Measurements from ENCODE around the gene NTNG1. TPM values are rescaled to one million over a fixed set of nuclear protein-coding genes. Genes with fewer than 3 reads are reported as not detected.

Gene NTNG1
- total RNA-seq, 1 experiment from 2014 or later = 2.3 TPM

- POLR2A ChIA-PET = no interaction called here
- Mint-ChIP-seq H3K4me1 (peaks cover 2% of the 10 kb centered on the region; the same call in 1 of the 2 replicates), H3K27ac (no peak overlapping the region), H3K4me3 (no peak overlapping the region), H3K9me3 (no peaks in the 10 kb centered on the region), H3K27me3 (ENCODE audit: low read depth) (no peaks in the 10 kb centered on the region), H3K36me3 (no peaks in the 10 kb centered on the region)
- TF ChIP-seq MXD4 (CRISPR knock-in tag; IDR thresholded peaks at IDR 0.05; ENCODE audit: borderline replicate concordance) = no peak
- no peak for TF ChIP-seq ATF6 (CRISPR knock-in tag; IDR thresholded peaks at IDR 0.05)
- no peak for TF ChIP-seq HMGA2 (CRISPR knock-in tag; IDR thresholded peaks at IDR 0.05)
- TF ChIP-seq TP53 (CRISPR knock-in tag; IDR thresholded peaks at IDR 0.05) = no peak
- no peak for TF ChIP-seq OVOL2 (CRISPR knock-in tag; IDR thresholded peaks at IDR 0.05; ENCODE audit: borderline replicate concordance)
- TF ChIP-seq NR2C2 (CRISPR knock-in tag; IDR thresholded peaks at IDR 0.05) = no peak
- TF ChIP-seq FOXP1 (CRISPR knock-in tag; IDR thresholded peaks at IDR 0.05; ENCODE audit: borderline replicate concordance) = no peak
- no peak for TF ChIP-seq E2F1 (CRISPR knock-in tag; IDR thresholded peaks at IDR 0.05)
- no peak for TF ChIP-seq ZNF671 (CRISPR knock-in tag; IDR thresholded peaks at IDR 0.05)
- no peak for TF ChIP-seq RELA (CRISPR knock-in tag; IDR thresholded peaks at IDR 0.05; ENCODE audit: borderline replicate concordance)
- TF ChIP-seq ZNF138 (CRISPR knock-in tag; conservative IDR thresholded peaks at IDR 0.05) = no peak
- TF ChIP-seq CREB1 (CRISPR knock-in tag; IDR thresholded peaks at IDR 0.05) = no peak
- TF ChIP-seq, protein P1, sequence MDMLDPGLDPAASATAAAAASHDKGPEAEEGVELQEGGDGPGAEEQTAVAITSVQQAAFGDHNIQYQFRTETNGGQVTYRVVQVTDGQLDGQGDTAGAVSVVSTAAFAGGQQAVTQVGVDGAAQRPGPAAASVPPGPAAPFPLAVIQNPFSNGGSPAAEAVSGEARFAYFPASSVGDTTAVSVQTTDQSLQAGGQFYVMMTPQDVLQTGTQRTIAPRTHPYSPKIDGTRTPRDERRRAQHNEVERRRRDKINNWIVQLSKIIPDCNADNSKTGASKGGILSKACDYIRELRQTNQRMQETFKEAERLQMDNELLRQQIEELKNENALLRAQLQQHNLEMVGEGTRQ (CRISPR knock-in tag; IDR thresholded peaks at IDR 0.05) = no peak
- no peak for TF ChIP-seq ARID4B (CRISPR knock-in tag; IDR thresholded peaks at IDR 0.05; ENCODE audit: borderline replicate concordance)
- DNase-seq (ENCODE audit: low spot score) (no peak), ATAC-seq (no peak)
- CTCF ChIA-PET = interaction anchor here (1.6 to 1.9 kb wide), 2 partner anchors 13 to 15 kb away, joined by 4 to 6 read pairs; no protein-coding TSS in a partner anchor
Observed at GRCh38 chr1:107491582-107491981, 350.7 kb downstream of the NTNG1 start.

DNA sequence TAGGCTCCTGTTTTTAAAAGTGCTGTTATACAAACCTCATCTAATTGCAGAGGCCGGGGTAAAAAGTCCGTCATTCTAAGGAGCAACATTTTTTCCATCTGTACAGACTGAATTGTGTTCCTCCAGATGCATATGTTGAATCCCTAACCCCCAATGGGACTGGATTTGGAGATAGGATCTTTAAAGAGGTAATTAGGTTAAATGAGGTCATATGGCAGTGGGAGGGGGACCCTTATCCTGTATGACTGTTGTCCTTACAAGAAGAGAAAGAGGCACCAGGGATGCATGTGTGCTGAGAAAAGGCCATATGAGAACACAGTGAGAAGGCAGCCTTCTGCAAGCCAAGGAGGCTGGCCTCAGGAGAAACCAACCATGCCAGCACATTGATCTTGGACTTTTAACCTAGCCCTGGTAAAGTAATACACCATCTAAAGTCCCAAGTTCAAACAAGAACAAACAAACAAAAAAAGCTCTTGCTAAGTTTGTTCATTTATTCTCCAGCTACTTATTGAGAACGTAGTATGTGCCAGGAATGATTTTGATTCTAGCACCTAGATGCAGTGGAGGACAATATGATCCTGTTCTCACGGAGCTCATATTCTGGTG lies 352.4 kb downstream of the NTNG1 start:
- no peaks in the 10 kb centered on the region for H3K9me3 Mint-ChIP-seq
- H3K27me3 Mint-ChIP-seq (ENCODE audit: low read depth) = no peaks in the 10 kb centered on the region; the same call in 1 of the 2 replicates
- ChIA-PET CTCF (interaction anchor here (0.5 kb wide), 1 partner anchor 20 kb away, joined by 3 read pairs; no protein-coding TSS in a partner anchor), POLR2A (no interaction called here)
- H3K4me3 Mint-ChIP-seq = no peak overlapping the region
- ATAC-seq (no peak), DNase-seq (ENCODE audit: low spot score) (no peak)
- no peaks in the 10 kb centered on the region for H3K36me3 Mint-ChIP-seq
- H3K27ac Mint-ChIP-seq = no peak overlapping the region
- H3K4me1 Mint-ChIP-seq = no peaks in the 10 kb centered on the region
- TF ChIP-seq, protein P2, sequence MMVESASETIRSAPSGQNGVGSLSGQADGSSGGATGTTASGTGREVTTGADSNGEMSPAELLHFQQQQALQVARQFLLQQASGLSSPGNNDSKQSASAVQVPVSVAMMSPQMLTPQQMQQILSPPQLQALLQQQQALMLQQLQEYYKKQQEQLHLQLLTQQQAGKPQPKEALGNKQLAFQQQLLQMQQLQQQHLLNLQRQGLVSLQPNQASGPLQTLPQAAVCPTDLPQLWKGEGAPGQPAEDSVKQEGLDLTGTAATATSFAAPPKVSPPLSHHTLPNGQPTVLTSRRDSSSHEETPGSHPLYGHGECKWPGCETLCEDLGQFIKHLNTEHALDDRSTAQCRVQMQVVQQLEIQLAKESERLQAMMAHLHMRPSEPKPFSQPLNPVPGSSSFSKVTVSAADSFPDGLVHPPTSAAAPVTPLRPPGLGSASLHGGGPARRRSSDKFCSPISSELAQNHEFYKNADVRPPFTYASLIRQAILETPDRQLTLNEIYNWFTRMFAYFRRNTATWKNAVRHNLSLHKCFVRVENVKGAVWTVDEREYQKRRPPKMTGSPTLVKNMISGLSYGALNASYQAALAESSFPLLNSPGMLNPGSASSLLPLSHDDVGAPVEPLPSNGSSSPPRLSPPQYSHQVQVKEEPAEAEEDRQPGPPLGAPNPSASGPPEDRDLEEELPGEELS (CRISPR knock-in tag; IDR thresholded peaks at IDR 0.05) = no peak
- TF ChIP-seq NFATC4 (CRISPR knock-in tag; IDR thresholded peaks at IDR 0.05) (no peak), ZNF219 (CRISPR knock-in tag; IDR thresholded peaks at IDR 0.05; ENCODE audit: borderline replicate concordance) (no peak), ATF1 (CRISPR knock-in tag; IDR thresholded peaks at IDR 0.05) (no peak), MAX (CRISPR knock-in tag; IDR thresholded peaks at IDR 0.05) (no peak), ZNF512 (CRISPR knock-in tag; IDR thresholded peaks at IDR 0.05; ENCODE audit: borderline replicate concordance) (no peak), GRHL2 (CRISPR knock-in tag; IDR thresholded peaks at IDR 0.05; ENCODE audit: insufficient replicate concordance, severe bottlenecking) (no peak), ZBTB21 (CRISPR knock-in tag; IDR thresholded peaks at IDR 0.05; ENCODE audit: borderline replicate concordance) (no peak)

Measured in WTC11 (cell line).